ENCODE data around the gene MCTP2. TPM values are rescaled to one million over a fixed set of nuclear protein-coding genes. Genes with fewer than 3 reads are reported as not detected.

MCTP2 gene
- total and polyA plus RNA-seq, 2 of the 8 experiments (the other 6 are each of a cell fraction or from before 2014, with no cell fraction given) = 3.4 to 4.5 TPM

DNA sequence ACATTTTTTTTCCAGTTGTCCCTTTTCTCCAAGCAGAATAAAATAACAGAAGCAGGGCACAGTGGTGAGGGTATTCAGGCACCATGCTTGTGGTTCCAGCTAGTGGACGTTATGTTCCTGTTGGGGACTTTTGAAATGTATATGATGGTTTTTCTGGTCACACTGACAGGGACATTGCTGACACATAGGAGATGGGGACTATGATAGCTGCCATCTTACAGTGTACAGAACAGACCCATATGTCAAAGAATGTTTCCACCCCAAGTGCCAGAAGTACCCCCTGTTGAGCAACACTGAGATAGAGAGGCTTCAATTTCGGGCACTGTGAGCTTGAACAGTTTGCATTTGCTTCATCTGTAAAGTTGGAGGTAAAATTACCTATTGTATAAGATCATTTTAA lies 38.6 kb downstream of the MCTP2 start:
- POLR2A ChIA-PET (ENCODE audit: partially characterized antibody) = no interaction called here
- CTCF ChIA-PET (ENCODE audit: partially characterized antibody) = interaction anchor here (1.2 to 1.3 kb wide), 2 partner anchors 21 to 39 kb away, joined by 3 to 4 read pairs; no protein-coding TSS in a partner anchor
- TF ChIP-seq RNF2 (IDR thresholded peaks at IDR 0.05; ENCODE audit: borderline replicate concordance, low read depth, low read length, missing control alignments, poor library complexity, severe bottlenecking) = no peak
- TF ChIP-seq RAD21 (IDR thresholded peaks at IDR 0.05 in 1 of 2, conservative IDR thresholded peaks at IDR 0.05 in 1 of 2; ENCODE audit: low read depth in 2 of 2, low read length in 2 of 2) = no peak
- TF ChIP-seq BRCA1 (IDR thresholded peaks at IDR 0.05; ENCODE audit: low read depth, low read length) = no peak
- TF ChIP-seq CTBP2 (IDR thresholded peaks at IDR 0.05; ENCODE audit: borderline replicate concordance, insufficient read depth, insufficient read length, low read length) = no peak
- no peak for TF ChIP-seq EZH2 (IDR thresholded peaks at IDR 0.05; ENCODE audit: low read depth, low read length, severe bottlenecking)
- TF ChIP-seq SIN3A (conservative IDR thresholded peaks at IDR 0.05 in 1 of 2, IDR thresholded peaks at IDR 0.05 in 1 of 2; ENCODE audit: low read depth in 1 of 2, low read length in 2 of 2) = no peak
- no peak for TF ChIP-seq PHF8 (conservative IDR thresholded peaks at IDR 0.05; ENCODE audit: low read depth, low read length)
- no peak for TF ChIP-seq SIRT6 (IDR thresholded peaks at IDR 0.05; ENCODE audit: low read length)
- no peak for TF ChIP-seq CBX5 (IDR thresholded peaks at IDR 0.05; ENCODE audit: low read depth, low read length)
- no peak for TF ChIP-seq KDM5A (IDR thresholded peaks at IDR 0.05; ENCODE audit: low read length)
- no peak for TF ChIP-seq TCF12 (IDR thresholded peaks at IDR 0.05; ENCODE audit: low read depth, low read length)
- TF ChIP-seq, protein P1, sequence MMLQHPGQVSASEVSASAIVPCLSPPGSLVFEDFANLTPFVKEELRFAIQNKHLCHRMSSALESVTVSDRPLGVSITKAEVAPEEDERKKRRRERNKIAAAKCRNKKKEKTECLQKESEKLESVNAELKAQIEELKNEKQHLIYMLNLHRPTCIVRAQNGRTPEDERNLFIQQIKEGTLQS (IDR thresholded peaks at IDR 0.05; ENCODE audit: insufficient read depth, low read depth, low read length) = no peak
- no peak for TF ChIP-seq KDM4A (IDR thresholded peaks at IDR 0.05; ENCODE audit: low read depth, low read length, severe bottlenecking)

More for the DNA sequence above, 38.6 kb downstream of the MCTP2 start:
- no peak overlapping the region for H2BK15ac ChIP-seq (ENCODE audit: low read length)
- no peak overlapping the region for H3K4ac ChIP-seq (replicated peaks; ENCODE audit: insufficient read length, low read depth, low read length)
- H3K23ac ChIP-seq (ENCODE audit: insufficient read length) = no peak overlapping the region
- H4K5ac ChIP-seq (ENCODE audit: insufficient read length, low read depth, low read length) = no peak overlapping the region
- no peak overlapping the region for H3K4me3 ChIP-seq (ENCODE audit: extremely low read depth in 1 of 4, insufficient read depth in 2 of 4, low read depth in 3 of 4, low read length in 4 of 4)
- H3K36me3 ChIP-seq (ENCODE audit: control insufficient read depth in 2 of 4, insufficient read depth in 4 of 4, low read length in 3 of 4) = no peaks in the 10 kb centered on the region
- no peak overlapping the region for H3K27ac ChIP-seq (ENCODE audit: low read depth, low read length)
- H2AFZ ChIP-seq (ENCODE audit: low read length) = no peak overlapping the region
- H2BK120ac ChIP-seq (replicated peaks; ENCODE audit: low read depth, low read length) = no peak overlapping the region
- H4K20me1 ChIP-seq (replicated peaks in 1 of 2; ENCODE audit: control insufficient read depth in 1 of 2, insufficient read depth in 2 of 2, low read length in 2 of 2) = no peaks in the 10 kb centered on the region
- DNase-seq (ENCODE audit: low read depth in 1 of 2, low spot score in 2 of 2) = no peak
- no peak overlapping the region for H3K9ac ChIP-seq (replicated peaks in 1 of 4; ENCODE audit: extremely low read depth in 1 of 4, low read depth in 3 of 4, low read length in 3 of 4)
- H2AK5ac ChIP-seq (ENCODE audit: low read depth, low read length) = no peak overlapping the region
- no peaks in the 10 kb centered on the region for H3K9me3 ChIP-seq (ENCODE audit: insufficient read depth in 2 of 2, low read depth in 1 of 2, low read length in 1 of 2)
- 86% methylated on average over 2 of the region's 2 CpGs; no CpG with 5 or more reads in 1 of the 2 experiments for WGBS, 2 experiments (ENCODE audit: extremely low coverage in 1 of 2, insufficient coverage in 1 of 2, insufficient read length in 1 of 2, insufficient replicate concordance in 2 of 2, low coverage in 1 of 2, low lambda C conversion rate in 2 of 2, missing lambda C conversion rate in 1 of 2)
- no peaks in the 10 kb centered on the region; the same call in 1 of the 2 replicates for H3K79me1 ChIP-seq (ENCODE audit: low read depth, low read length)
- H3K4me1 ChIP-seq (replicated peaks in 1 of 4; ENCODE audit: control insufficient read depth in 3 of 4, insufficient read depth in 4 of 4, low read length in 3 of 4) = no peaks in the 10 kb centered on the region
- no peaks in the 10 kb centered on the region for H3K79me2 ChIP-seq (ENCODE audit: control insufficient read depth in 1 of 2, insufficient read depth in 2 of 2, low read length in 2 of 2)
- H3K14ac ChIP-seq (ENCODE audit: insufficient read length) = no peak overlapping the region
- FAIRE-seq = no peak
- no peak overlapping the region for H3K18ac ChIP-seq (ENCODE audit: extremely low read depth, low read length)
- H4K8ac ChIP-seq (ENCODE audit: extremely low read depth, insufficient read depth, low read length) = no peak overlapping the region
- H2BK20ac ChIP-seq (ENCODE audit: low read length) = no peak overlapping the region
- no peaks in the 10 kb centered on the region for H3K23me2 ChIP-seq (ENCODE audit: low read depth, low read length)
- H2BK5ac ChIP-seq (ENCODE audit: low read depth, low read length) = no peak overlapping the region
- H2BK12ac ChIP-seq (ENCODE audit: low read depth, low read length) = no peak overlapping the region
- no peak overlapping the region for H3K56ac ChIP-seq (replicated peaks; ENCODE audit: insufficient read length, low read depth, low read length)
- H4K91ac ChIP-seq (replicated peaks; ENCODE audit: insufficient read length, low read length) = no peak overlapping the region
- no peak overlapping the region for H3K4me2 ChIP-seq (ENCODE audit: insufficient read depth in 1 of 2, low read depth in 2 of 2, low read length in 2 of 2)
- no peaks in the 10 kb centered on the region for H3K27me3 ChIP-seq (replicated peaks in 1 of 4; ENCODE audit: control insufficient read depth in 3 of 4, extremely low read depth in 1 of 4, insufficient read depth in 3 of 4, low read length in 3 of 4)
